ENCODE measurements around the gene NR5A1. TPM values are rescaled to one million over a fixed set of nuclear protein-coding genes. Genes with fewer than 3 reads are reported as not detected.

The NR5A1 gene
- total RNA-seq, 1 experiment from 2014 or later, result 0.54 TPM

- in situ Hi-C loops (cut with HindIII; ENCODE audit: low sequenced_read_pairs), result no loop called here
- DNase-seq (ENCODE audit: low spot score), result no peak
Measured at GRCh38 chr9:124518116-124518515, 10.9 kb upstream of the NR5A1 start.

- DNase-seq (ENCODE audit: low spot score), result no peak
- in situ Hi-C loops (cut with HindIII; ENCODE audit: low sequenced_read_pairs), result no loop called here
Measured at GRCh38 chr9:124517600-124517999, 10.4 kb upstream of the NR5A1 start.

- in situ Hi-C loops (cut with HindIII; ENCODE audit: low sequenced_read_pairs), result no loop called here
- DNase-seq (ENCODE audit: low spot score), result no peak
Measured at GRCh38 chr9:124514874-124515273, 7.7 kb upstream of the NR5A1 start.

- in situ Hi-C loops (cut with HindIII; ENCODE audit: low sequenced_read_pairs), result no loop called here
- no peak for DNase-seq (ENCODE audit: low spot score)
Measured at GRCh38 chr9:124514125-124514524, 6.9 kb upstream of the NR5A1 start.

- in situ Hi-C loops (cut with HindIII; ENCODE audit: low sequenced_read_pairs), result no loop called here
- no peak for DNase-seq (ENCODE audit: low spot score)
Measured at GRCh38 chr9:124513376-124513994, 6.3 kb upstream of the NR5A1 start.

GRCh38 chr9:124512806-124513204 lies 5.6 kb upstream of the NR5A1 start:
- in situ Hi-C loops (cut with HindIII; ENCODE audit: low sequenced_read_pairs), result no loop called here
- DNase-seq (ENCODE audit: low spot score), result no peak

GRCh38 chr9:124511891-124512805 lies 4.9 kb upstream of the NR5A1 start:
- in situ Hi-C loops (cut with HindIII; ENCODE audit: low sequenced_read_pairs), result no loop called here
- no peak for DNase-seq (ENCODE audit: low spot score)

- DNase-seq (ENCODE audit: low spot score), result no peak
- in situ Hi-C loops (cut with HindIII; ENCODE audit: low sequenced_read_pairs), result no loop called here
Measured at GRCh38 chr9:124511426-124511840, 4.2 kb upstream of the NR5A1 start.

- DNase-seq (ENCODE audit: low spot score), result no peak
- in situ Hi-C loops (cut with HindIII; ENCODE audit: low sequenced_read_pairs), result no loop called here
Measured at GRCh38 chr9:124510650-124511425, 3.6 kb upstream of the NR5A1 start.

GRCh38 chr9:124507880-124508423 lies 753 bp upstream of the NR5A1 start:
- in situ Hi-C loops (cut with HindIII; ENCODE audit: low sequenced_read_pairs), result no loop called here
- no peak for DNase-seq (ENCODE audit: low spot score)

- no peak for DNase-seq (ENCODE audit: low spot score)
- in situ Hi-C loops (cut with HindIII; ENCODE audit: low sequenced_read_pairs), result no loop called here
Measured at GRCh38 chr9:124506433-124506832, 766 bp downstream of the NR5A1 start.

- DNase-seq (ENCODE audit: low spot score), result no peak
- in situ Hi-C loops (cut with HindIII; ENCODE audit: low sequenced_read_pairs), result no loop called here
Measured at GRCh38 chr9:124505901-124506346, 1.3 kb downstream of the NR5A1 start.

GRCh38 chr9:124505006-124505900 lies 1.9 kb downstream of the NR5A1 start:
- no peak for DNase-seq (ENCODE audit: low spot score)

GRCh38 chr9:124504530-124505005 lies 2.6 kb downstream of the NR5A1 start:
- in situ Hi-C loops (cut with HindIII; ENCODE audit: low sequenced_read_pairs), result no loop called here
- no peak for DNase-seq (ENCODE audit: low spot score)

More at GRCh38 chr9:124505006-124505900, 1.9 kb downstream of the NR5A1 start:
- in situ Hi-C loops (cut with HindIII; ENCODE audit: low sequenced_read_pairs), result no loop called here

- in situ Hi-C loops (cut with HindIII; ENCODE audit: low sequenced_read_pairs), result no loop called here
- DNase-seq (ENCODE audit: low spot score), result no peak
Measured at GRCh38 chr9:124503713-124504529, 3.3 kb downstream of the NR5A1 start.

- in situ Hi-C loops (cut with HindIII; ENCODE audit: low sequenced_read_pairs), result no loop called here
- DNase-seq (ENCODE audit: low spot score), result no peak
Measured at GRCh38 chr9:124502711-124503702, 4.2 kb downstream of the NR5A1 start.

Data from G401 (cell line).